ENCODE measurements around the gene S100A6. TPM values are rescaled to one million over a fixed set of nuclear protein-coding genes. Genes with fewer than 3 reads are reported as not detected.
"Not testable (repeated sequence)": the region's sequence is repeated elsewhere in the genome, so short reads cannot be mapped to it uniquely, and the experiment has no call there.

Gene S100A6
- total RNA-seq, 1 donor from 2014 or later, result 229 TPM

- H3K36me3 Mint-ChIP-seq (ENCODE audit: low read depth), result no peaks in the 10 kb centered on the region
- no peaks in the 10 kb centered on the region for H3K9me3 Mint-ChIP-seq
- no peak overlapping the region for H3K4me3 Mint-ChIP-seq (ENCODE audit: low read depth)
- intact Hi-C loops (cut with micrococcal nuclease), result loop anchor here (1.0 to 5.0 kb wide), 3 partner anchors 26 to 61 kb away; partner anchors contain the start of gene CHTOP
- H3K27me3 Mint-ChIP-seq (ENCODE audit: low read depth), result peaks cover 3% of the 10 kb centered on the region
- DNase-seq (ENCODE audit: low spot score), result no peak
- H3K27ac Mint-ChIP-seq, result no peak overlapping the region
- peaks cover 37% of the 10 kb centered on the region for H3K4me1 Mint-ChIP-seq (ENCODE audit: low read depth)
Measured at GRCh38 chr1:153571706-153572105, 35.9 kb upstream of the S100A6 start.

GRCh38 chr1:153570874-153571273 lies 35.1 kb upstream of the S100A6 start:
- no peak for DNase-seq (ENCODE audit: low spot score)
- intact Hi-C loops (cut with micrococcal nuclease), result loop anchor here (5.0 kb wide), 1 partner anchor 61 kb away; the partner anchor contains the start of gene CHTOP
- no peaks in the 10 kb centered on the region for H3K9me3 Mint-ChIP-seq
- H3K36me3 Mint-ChIP-seq (ENCODE audit: low read depth), result no peaks in the 10 kb centered on the region
- no peak overlapping the region for H3K27ac Mint-ChIP-seq
- no peaks in the 10 kb centered on the region for H3K27me3 Mint-ChIP-seq (ENCODE audit: low read depth)
- no peak overlapping the region for H3K4me3 Mint-ChIP-seq (ENCODE audit: low read depth)
- peaks cover 43% of the 10 kb centered on the region for H3K4me1 Mint-ChIP-seq (ENCODE audit: low read depth)

DNA sequence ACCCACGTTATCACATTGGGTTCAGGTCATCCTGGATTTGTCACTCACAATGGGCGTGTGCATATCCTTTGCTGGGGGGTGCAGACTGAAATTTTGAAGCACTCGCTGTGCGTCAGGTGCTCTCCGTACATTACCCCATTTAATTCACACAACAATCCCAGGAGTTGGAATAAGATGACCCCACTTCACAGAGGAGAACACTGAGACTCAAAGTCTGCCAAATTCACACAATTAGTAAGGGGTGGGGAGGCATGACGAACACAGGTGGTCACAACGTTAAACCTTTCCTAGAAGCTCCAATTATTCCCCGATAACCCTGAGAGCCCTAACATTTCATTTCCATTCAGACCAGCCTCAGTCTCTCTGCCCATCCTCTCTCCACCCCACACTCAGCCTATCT lies 33.7 kb upstream of the S100A6 start:
- H3K36me3 Mint-ChIP-seq (ENCODE audit: low read depth), result no peaks in the 10 kb centered on the region
- no peaks in the 10 kb centered on the region for H3K9me3 Mint-ChIP-seq
- peaks cover 48% of the 10 kb centered on the region for H3K4me1 Mint-ChIP-seq (ENCODE audit: low read depth)
- no peak overlapping the region for H3K27ac Mint-ChIP-seq
- no peak for DNase-seq (ENCODE audit: low spot score)
- intact Hi-C loops (cut with micrococcal nuclease), result no loop called here
- H3K27me3 Mint-ChIP-seq (ENCODE audit: low read depth), result no peaks in the 10 kb centered on the region
- no peak overlapping the region for H3K4me3 Mint-ChIP-seq (ENCODE audit: low read depth)

DNA sequence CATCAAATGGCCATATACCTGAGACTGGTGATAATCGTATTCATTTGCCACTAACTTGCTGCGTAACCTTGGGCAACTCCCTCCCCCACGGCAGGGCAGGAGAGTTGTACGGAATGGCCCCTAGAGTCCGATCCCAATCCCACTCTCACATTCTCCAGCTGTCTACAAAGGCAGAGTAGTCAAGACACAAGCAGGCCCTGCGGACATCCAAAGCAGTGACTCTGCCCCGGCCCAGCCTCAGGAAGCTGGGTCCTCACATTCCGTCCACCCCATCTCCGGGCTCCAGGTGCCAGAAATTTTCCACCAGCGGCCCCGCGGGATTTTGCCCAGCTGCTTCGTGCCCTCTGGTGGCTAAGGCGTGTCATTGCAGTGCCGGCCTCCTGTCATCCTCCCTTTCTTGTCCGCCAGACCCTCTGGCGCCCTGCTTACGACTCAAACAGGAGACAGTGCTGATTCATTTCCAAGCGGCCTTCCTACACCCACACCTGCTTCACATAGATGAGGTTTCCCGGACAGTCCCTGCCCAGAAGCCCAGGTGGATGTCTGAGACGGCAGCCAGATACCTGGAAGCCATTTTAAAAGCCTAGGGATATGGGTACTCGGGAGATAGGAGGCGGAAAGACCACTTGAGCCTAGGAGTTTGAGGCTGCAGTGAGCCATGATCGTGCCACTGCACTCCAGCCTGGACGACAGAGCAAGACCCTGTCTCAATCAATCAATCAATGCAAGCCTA lies 32.7 kb upstream of the S100A6 start:
- Mint-ChIP-seq H3K27me3 (ENCODE audit: low read depth) (no peaks in the 10 kb centered on the region), H3K4me1 (ENCODE audit: low read depth) (peaks cover 48% of the 10 kb centered on the region), H3K36me3 (ENCODE audit: low read depth) (no peaks in the 10 kb centered on the region), H3K4me3 (ENCODE audit: low read depth) (peak overlapping the region; percentile 49), H3K27ac (peak overlapping the region; percentile 5), H3K9me3 (no peaks in the 10 kb centered on the region)
- peak; percentile 73 for DNase-seq (ENCODE audit: low spot score)
- intact Hi-C loops (cut with micrococcal nuclease), result loop anchor here (1.0 kb wide), 2 partner anchors 35 to 57 kb away; no protein-coding TSS in a partner anchor

DNA sequence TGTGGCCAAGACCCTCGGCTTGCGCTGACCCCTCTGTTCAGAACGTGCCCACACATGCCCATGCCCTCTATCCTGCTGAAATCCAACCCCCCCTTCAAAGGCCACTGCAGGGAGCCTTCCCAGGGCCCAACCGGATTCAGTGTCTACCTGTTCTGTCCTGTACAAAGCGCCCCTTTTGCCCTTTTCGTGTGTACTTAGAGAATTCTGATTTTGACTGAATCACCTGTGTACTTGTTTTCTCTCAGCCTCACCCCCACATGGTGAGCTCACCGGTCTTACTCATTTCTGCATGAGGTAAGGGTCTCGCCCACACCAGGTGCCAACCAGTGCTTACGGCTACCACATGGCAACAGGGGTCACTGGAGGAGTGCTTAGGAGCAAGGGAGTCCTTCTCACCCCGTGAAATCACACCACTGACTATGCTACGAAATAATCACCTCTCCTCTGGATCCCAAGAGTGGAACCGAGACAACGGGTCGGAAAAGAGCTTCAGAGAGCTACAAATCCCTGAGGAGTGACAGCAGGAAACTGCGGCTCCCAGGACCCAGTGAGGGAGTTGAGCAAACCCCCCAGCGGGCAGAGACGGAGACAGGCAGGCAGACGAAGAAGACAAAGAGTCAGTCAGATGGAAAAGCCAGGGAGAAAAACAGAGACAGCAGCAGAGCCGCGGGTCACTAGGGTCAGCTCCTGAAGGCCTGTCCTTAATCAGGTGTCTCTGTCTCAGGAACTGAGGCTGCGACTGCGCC lies 32.0 kb upstream of the S100A6 start:
- Mint-ChIP-seq H3K27me3 (ENCODE audit: low read depth) (no peaks in the 10 kb centered on the region), H3K27ac (peak overlapping the region; percentile 67), H3K4me3 (ENCODE audit: low read depth) (no peak overlapping the region), H3K36me3 (ENCODE audit: low read depth) (no peaks in the 10 kb centered on the region), H3K4me1 (ENCODE audit: low read depth) (peaks cover 42% of the 10 kb centered on the region), H3K9me3 (no peaks in the 10 kb centered on the region)
- DNase-seq (ENCODE audit: low spot score), result no peak
- intact Hi-C loops (cut with micrococcal nuclease), result loop anchor here (1.0 to 2.0 kb wide), 3 partner anchors 34 to 103 kb away; partner anchors contain the start of gene ILF2

DNA sequence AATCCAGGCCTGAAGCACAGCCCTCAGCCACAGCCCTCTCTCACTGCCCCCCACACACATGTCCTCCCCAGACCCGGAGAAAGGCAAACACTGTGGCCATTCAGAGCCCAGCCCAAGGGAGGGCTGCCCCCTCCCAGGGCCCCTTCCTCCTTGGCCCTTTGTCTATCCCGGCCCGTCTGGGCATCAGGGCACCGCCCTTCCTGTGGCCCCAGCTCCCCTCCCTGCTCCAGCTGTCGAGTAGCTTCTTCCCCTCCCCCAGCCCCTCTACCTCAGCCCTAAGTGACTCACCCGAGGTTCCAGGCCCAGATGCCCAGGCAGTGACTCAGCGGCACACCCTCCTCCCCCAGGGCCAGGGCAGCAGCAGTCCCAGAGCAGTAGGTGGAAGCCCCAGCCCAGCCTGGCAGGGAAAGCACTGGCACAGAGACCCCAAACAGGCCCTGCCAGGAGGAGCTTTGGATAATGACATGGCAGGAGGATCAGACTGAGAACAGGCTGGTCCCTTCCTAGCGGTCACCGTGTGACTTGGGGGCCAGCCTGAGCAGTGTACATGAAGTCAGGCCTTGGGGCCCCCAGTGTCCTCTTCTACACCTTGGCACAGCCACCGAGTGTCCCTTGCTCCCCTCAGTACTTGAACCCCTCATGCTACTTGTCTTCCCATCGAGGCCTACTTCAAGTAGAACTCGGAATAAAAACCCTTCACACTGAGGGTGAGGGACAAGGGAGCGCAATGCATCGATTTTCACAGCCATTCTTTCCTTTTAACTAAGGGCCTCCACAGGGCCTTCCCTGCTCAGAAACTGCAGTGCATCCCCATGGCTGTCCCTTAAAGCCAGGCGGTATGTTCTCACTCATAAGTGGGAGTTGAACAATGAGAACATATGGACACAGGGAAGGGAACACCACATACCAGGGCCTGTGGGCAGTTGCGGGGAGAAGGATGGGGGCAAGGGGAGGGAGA lies 30.9 kb upstream of the S100A6 start:
- peak; percentile 75 for DNase-seq (ENCODE audit: low spot score)
- intact Hi-C loops (cut with micrococcal nuclease), result loop anchor here (1.0 to 2.0 kb wide), 2 partner anchors 21 to 104 kb away; partner anchors contain the start of genes ILF2 and S100A4
- peak overlapping the region; percentile 22 for H3K4me3 Mint-ChIP-seq (ENCODE audit: low read depth)
- H3K36me3 Mint-ChIP-seq (ENCODE audit: low read depth), result no peaks in the 10 kb centered on the region
- H3K27ac Mint-ChIP-seq, result peak overlapping the region; percentile 100
- no peaks in the 10 kb centered on the region for H3K9me3 Mint-ChIP-seq
- H3K4me1 Mint-ChIP-seq (ENCODE audit: low read depth), result peaks cover 37% of the 10 kb centered on the region
- H3K27me3 Mint-ChIP-seq (ENCODE audit: low read depth), result no peaks in the 10 kb centered on the region

DNA sequence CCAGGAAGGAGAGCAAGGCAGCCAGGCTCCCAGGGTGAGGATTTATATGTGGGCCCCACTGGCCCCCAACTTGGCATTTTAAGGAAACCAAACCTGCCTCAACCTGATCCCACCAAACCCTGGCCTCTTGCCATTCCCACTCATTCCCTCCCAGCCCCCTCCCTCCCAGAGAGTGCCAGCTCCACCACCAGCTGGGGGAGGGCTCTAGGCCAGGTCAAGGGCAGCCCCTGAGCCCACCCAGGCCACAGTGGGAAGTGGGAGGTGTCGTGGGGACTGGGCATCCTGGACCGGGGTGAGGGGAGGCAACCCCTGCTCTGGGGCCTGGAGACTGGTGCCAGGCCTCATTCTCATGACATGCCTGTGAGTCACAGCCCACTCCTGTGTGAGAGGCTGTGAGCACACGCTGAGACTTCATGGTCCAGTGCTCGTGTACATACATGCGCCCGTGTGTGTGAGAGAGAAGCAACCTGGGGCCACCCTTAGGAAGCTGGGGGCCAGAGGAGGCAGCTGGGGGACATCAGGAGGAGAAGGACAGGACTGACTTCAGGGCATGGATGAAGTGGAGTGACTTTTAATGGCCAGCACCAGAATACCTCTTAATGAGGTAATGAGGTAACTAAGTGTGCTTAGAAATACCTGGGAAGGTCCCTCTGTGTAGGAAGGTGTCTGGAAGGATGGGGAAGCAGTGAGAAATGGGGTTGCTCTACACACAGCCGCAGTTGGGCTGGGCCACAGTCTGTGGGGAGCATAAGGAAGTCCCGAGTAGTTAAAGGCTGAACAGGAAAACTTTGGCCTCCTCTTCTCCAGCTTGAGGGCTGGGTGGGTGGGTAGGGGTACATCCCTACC lies 30.0 kb upstream of the S100A6 start, which contains the start of gene S100A2:
Gene S100A2 (minus strand): TSS at position 316 of the 846 bp plus-strand sequence. CDS start 1,967 bp downstream, outside the sequence.
- no peaks in the 10 kb centered on the region for H3K36me3 Mint-ChIP-seq (ENCODE audit: low read depth)
- no peaks in the 10 kb centered on the region for H3K9me3 Mint-ChIP-seq
- H3K4me1 Mint-ChIP-seq (ENCODE audit: low read depth), result peaks cover 34% of the 10 kb centered on the region
- intact Hi-C loops (cut with micrococcal nuclease), result loop anchor here (1.0 to 2.0 kb wide), 2 partner anchors 20 to 105 kb away; partner anchors contain the start of genes ILF2 and S100A4
- H3K4me3 Mint-ChIP-seq (ENCODE audit: low read depth), result peak within 1 kb of the TSS; percentile 81
- DNase-seq (ENCODE audit: low spot score), result no peak
- H3K27ac Mint-ChIP-seq, result peak within 1 kb of the TSS; percentile 100
- no peaks in the 10 kb centered on the region for H3K27me3 Mint-ChIP-seq (ENCODE audit: low read depth)

DNA sequence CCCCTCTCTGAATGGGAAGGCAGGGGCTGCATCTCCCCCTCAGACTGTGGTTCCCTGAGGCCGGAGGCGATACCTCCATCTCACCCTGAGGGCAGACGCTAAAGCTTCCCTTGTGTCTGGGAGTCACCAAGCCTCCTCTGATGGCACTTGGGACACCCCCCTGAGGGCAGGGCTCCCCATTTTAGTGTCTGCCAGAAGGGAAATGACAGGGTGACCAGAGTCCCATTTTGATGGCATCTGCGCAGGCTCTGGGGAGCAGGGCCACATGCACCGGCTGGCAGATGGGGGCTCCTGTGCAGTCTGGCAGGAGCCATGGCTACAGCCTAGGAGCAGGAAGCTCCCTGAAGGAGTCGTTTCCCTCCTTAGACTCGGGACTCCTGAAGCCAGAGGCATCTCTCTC lies 28.2 kb upstream of the S100A6 start:
- Mint-ChIP-seq H3K27ac (no peak overlapping the region), H3K36me3 (ENCODE audit: low read depth) (no peaks in the 10 kb centered on the region), H3K4me1 (ENCODE audit: low read depth) (peaks cover 29% of the 10 kb centered on the region), H3K9me3 (no peaks in the 10 kb centered on the region), H3K4me3 (ENCODE audit: low read depth) (no peak overlapping the region), H3K27me3 (ENCODE audit: low read depth) (no peaks in the 10 kb centered on the region)
- intact Hi-C loops (cut with micrococcal nuclease), result no loop called here
- no peak for DNase-seq (ENCODE audit: low spot score)

- Mint-ChIP-seq H3K27me3 (ENCODE audit: low read depth) (no peaks in the 10 kb centered on the region), H3K4me1 (ENCODE audit: low read depth) (peaks cover 25% of the 10 kb centered on the region), H3K36me3 (ENCODE audit: low read depth) (no peaks in the 10 kb centered on the region), H3K27ac (no peak overlapping the region), H3K9me3 (no peaks in the 10 kb centered on the region), H3K4me3 (ENCODE audit: low read depth) (no peak overlapping the region)
- no peak for DNase-seq (ENCODE audit: low spot score)
- intact Hi-C loops (cut with micrococcal nuclease), result no loop called here
Measured at GRCh38 chr1:153563483-153563901, 27.7 kb upstream of the S100A6 start.

DNA sequence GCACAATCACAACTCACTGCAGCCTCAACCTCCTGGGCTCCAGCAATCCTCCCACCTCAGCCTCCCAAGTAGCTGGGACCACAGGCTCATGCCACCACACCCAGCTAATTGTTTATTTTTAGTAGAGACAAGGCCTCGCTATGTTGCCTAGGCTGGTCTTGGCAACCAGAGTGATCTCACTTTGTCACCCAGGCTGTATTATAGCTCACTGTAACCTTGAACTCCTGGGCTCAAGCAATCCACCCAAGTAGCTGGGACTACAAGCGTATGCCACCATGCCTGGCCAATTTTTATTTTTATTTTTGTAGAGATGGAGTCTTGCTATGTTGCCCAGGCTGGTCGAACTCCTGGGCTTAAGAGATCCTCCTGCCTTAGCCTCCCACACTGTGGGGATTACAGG lies 26.2 kb upstream of the S100A6 start:
- H3K27me3 Mint-ChIP-seq (ENCODE audit: low read depth); H3K36me3 Mint-ChIP-seq (ENCODE audit: low read depth); H3K27ac Mint-ChIP-seq; H3K9me3 Mint-ChIP-seq; intact Hi-C loops (cut with micrococcal nuclease); DNase-seq (ENCODE audit: low spot score); H3K4me3 Mint-ChIP-seq (ENCODE audit: low read depth): not testable (repeated sequence)
- peaks cover 14% of the 10 kb centered on the region for H3K4me1 Mint-ChIP-seq (ENCODE audit: low read depth)

DNA sequence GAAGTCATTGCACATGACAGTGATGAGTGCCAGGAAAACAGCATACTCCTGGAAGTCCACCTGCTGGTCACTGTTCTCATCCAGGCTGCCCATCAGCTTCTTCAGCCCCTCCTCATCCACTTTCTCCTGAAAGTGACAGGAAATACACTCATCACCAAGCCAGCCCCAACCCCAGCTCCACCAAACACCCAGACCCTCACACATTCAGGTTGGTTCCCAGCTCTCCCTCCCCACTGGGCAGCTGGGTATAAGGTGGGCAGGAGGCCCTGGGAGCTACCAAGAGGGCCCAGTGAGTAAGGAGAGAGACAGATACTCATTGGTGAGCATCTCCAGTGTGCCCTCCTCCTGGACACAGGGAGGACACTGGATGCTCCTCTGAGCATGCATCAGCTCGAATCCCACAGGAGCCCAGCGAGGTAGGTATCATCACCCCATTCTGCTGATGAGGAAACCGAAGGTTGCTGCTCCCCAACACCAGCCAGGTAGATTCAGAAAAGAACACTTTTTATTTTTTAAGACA lies 25.7 kb upstream of the S100A6 start:
- Mint-ChIP-seq H3K36me3 (ENCODE audit: low read depth) (no peaks in the 10 kb centered on the region), H3K9me3 (no peaks in the 10 kb centered on the region), H3K27me3 (ENCODE audit: low read depth) (no peaks in the 10 kb centered on the region), H3K27ac (no peak overlapping the region), H3K4me1 (ENCODE audit: low read depth) (peaks cover 9% of the 10 kb centered on the region), H3K4me3 (ENCODE audit: low read depth) (no peak overlapping the region)
- intact Hi-C loops (cut with micrococcal nuclease), result no loop called here
- DNase-seq (ENCODE audit: low spot score), result no peak
